PFSK-1 (cell line): Measurements from ENCODE around the gene AJAP1.

Source experiments
- FOXP2 ChIP-seq: optimal IDR thresholded peaks from 2 replicates; pipeline ENCODE3; 2011; ENCODE audit warnings: borderline replicate concordance, control low read depth, inconsistent platforms; ENCODE audit not compliant: insufficient read depth; ENCODE audit errors: extremely low read length, extremely low read depth
- POLR2AphosphoS5 ChIP-seq: IDR thresholded peaks from 2 replicates; pipeline ENCODE4 v1.6.1; 2012; ENCODE audit warnings: low read depth, mild to moderate bottlenecking, control low read depth, low read length, moderate library complexity
- REST ChIP-seq, 2 experiments: IDR thresholded peaks; 2 replicates each; pipeline versions ENCODE4 v1.6.1 to v1.8.0; 2011 to 2012; ENCODE audit warnings: low read depth in 2 of 2, low read length in 2 of 2, control low read depth in 1 of 2, inconsistent platforms in 1 of 2, mild to moderate bottlenecking in 1 of 2, moderate library complexity in 1 of 2; ENCODE audit not compliant: insufficient read depth in 1 of 2
- SIN3A ChIP-seq: IDR thresholded peaks from 2 replicates; pipeline ENCODE4 v1.6.1; 2012; ENCODE audit warnings: mild to moderate bottlenecking, low read length, moderate library complexity, borderline replicate concordance; ENCODE audit not compliant: insufficient read depth
- TAF1 ChIP-seq: IDR thresholded peaks from 2 replicates; pipeline ENCODE4 v1.6.1; 2012; ENCODE audit warnings: low read length, control low read depth, borderline replicate concordance; ENCODE audit not compliant: insufficient read depth

Gene AJAP1

DNA sequence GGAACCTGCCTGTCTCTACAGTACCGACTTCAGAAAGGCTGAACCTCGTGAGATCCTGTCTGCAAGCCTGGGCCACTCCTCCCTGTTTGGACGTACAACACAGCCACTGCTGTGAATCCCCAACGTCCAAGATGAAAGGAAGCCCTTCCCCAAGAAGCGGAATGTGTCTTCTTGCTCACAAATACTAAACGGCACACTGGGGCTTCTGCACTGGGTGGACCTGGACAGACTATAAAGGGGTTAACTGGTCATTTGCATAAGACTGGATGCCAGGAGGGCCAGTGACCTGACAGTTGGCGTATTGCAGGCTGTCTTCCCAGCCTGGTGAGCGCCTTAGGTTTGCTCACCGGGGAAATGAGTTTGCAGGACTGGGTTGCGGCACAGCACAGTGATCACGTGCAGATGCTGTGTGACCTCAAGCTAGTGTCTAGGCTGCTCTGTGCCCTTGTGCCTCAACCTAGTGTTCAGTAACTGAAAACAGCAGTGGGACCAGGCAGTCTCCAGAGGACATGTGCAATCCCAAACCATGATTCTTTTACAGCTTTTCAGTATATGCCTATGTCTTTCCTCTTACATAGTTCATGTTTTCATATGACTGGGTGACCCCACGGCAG is 19.5 kb upstream of the AJAP1 start:
- no peak for TF ChIP-seq FOXP2
- TF ChIP-seq POLR2AphosphoS5 = no peak
- no peak for TF ChIP-seq TAF1

DNA sequence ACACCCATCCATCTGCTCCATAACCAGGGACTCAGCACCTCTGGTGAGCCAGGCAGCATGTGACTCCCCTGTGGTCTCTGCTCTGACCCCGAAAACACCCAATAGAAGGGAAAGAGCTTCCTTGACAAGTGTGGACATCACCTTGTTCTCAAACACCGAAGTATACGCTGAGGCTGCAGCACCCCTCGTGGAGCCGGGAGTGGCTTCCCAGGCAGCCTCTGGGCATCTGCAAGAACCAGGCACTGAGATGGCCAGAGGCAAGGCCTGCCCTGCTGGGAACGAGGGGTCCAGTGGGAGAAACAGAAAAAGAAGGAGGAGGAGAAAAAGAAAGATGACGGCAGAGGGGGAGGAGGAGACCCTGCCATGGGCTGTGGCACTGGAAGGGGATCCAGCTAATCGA is 18.2 kb upstream of the AJAP1 start:
- TF ChIP-seq POLR2AphosphoS5 = no peak
- TF ChIP-seq REST (IDR thresholded peaks at IDR 0.05; ENCODE audit: insufficient read depth in 1 of 2, low read depth in 2 of 2, low read length in 2 of 2) = no peak
- no peak for TF ChIP-seq SIN3A

GRCh38 chr1:4636644-4637380 is 17.6 kb upstream of the AJAP1 start:
- no peak for TF ChIP-seq POLR2AphosphoS5
- TF ChIP-seq TAF1 = no peak
- TF ChIP-seq SIN3A = no peak
- TF ChIP-seq REST (IDR thresholded peaks at IDR 0.05; ENCODE audit: insufficient read depth in 1 of 2, low read depth in 2 of 2, low read length in 2 of 2) = no peak
- no peak for TF ChIP-seq FOXP2

GRCh38 chr1:4637616-4638344 is 16.6 kb upstream of the AJAP1 start:
- TF ChIP-seq POLR2AphosphoS5 (no peak), TAF1 (no peak), FOXP2 (no peak), SIN3A (no peak), REST (IDR thresholded peaks at IDR 0.05; ENCODE audit: insufficient read depth in 1 of 2, low read depth in 2 of 2, low read length in 2 of 2) (no peak)

- TF ChIP-seq TAF1 (no peak), FOXP2 (no peak), REST (IDR thresholded peaks at IDR 0.05; ENCODE audit: insufficient read depth in 1 of 2, low read depth in 2 of 2, low read length in 2 of 2) (no peak), POLR2AphosphoS5 (no peak), SIN3A (no peak)
These were observed 16.1 kb upstream of the AJAP1 start for GRCh38 chr1:4638345-4638729.
